NCI-H510A treated with DMSO at 0.1 percent for 48 hours (cell line): ENCODE data around the gene TXNDC12.

Experiments
- DNase-seq: peaks from one replicate; lab custom pipeline; 2025; lab: John Stamatoyannopoulos, UW

The TXNDC12 gene

DNA sequence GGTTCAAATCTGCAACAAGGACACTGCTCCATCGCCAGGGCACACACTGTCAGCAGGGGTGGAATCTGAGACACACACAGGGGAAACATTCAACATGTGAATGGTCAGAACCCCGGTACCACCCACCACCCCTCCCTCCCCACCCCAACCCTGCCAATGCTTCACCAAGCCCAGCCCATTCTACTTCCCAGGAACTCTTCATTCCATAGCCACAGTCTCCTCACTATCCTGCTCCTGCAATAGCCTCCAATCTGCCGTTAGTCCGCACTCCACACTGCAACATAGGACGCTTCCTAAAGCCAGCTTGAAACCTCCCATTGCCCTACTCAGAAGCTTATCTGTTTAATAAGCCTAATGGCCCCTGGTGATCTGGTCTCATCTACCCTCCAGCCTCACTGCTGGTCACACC, 57.0 kb downstream of the TXNDC12 start:
- no peak for DNase-seq

DNA sequence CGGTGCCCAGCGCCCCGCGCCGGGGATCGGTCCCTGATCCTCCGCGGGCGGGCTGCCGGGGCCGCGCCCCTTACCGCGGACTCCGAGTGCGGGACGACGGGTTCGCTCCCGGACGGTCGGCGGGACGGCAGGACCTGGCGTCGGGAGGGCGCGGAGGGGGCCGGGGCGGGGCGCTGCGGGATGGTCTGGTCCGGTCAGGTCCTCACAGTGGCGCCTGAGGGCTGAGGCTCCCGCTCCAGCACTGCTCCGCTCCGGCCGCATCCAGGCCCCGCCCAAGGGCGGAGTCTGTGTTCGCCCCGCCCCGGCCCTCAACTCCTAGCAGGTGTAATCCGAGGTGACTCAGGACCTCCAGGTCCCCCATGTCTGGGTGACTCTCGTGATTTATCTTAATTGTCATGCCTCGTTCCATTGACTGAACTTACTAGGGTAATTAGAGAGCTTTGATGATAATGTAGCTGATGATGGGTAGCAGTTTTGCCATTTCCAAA, 64.5 kb downstream of the TXNDC12 start, which contains the start of gene RAB3B:
Gene RAB3B, minus strand, starts transcription at position 223 of the 488 bp plus-strand sequence. CDS start 13,583 bp downstream, outside the sequence.
- DNase-seq = peak; percentile 65

DNA sequence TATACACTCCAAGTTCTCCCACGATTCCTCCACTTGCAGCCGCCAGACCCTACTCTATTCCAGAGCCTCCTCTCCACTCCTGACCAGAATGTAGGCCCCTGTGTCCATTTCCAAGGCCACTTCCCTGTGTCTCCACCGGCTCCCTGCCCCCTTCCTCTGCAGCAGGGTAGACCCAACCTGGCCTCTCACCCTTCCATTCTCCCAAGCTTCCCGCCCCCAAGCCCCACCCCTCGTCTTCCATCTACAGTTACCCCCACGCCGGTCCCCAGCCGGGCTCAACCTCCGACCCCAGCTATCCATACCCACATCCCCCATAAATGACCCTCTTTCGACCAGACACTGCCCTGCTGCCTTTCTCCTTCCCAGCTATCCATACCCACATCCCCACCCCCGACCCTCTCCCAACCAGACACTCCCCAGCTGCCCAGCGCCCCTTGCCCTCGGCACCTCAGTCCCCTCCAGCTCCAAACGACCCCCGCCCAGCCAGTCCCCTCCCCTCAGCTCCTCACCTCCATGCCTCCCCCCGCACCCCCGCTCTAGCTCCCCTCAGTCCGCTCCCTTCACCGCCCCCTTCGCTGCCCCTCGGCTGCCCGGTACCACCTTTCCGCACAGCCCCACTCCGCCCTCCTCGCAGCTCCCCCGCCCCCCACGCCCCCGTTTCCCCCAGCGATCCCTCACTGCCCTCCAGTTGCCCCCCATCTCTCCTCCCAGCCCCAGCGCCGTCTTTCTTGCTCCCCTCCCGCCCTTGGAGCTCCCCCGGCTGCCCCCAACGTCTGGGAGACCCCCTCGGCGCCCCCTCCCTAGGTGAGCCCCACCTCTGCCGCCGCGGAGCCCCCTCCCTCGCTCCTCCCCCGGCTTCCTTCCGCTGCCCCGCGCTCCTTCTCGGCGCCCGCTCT, 65.2 kb downstream of the TXNDC12 start:
- no peak for DNase-seq

DNA sequence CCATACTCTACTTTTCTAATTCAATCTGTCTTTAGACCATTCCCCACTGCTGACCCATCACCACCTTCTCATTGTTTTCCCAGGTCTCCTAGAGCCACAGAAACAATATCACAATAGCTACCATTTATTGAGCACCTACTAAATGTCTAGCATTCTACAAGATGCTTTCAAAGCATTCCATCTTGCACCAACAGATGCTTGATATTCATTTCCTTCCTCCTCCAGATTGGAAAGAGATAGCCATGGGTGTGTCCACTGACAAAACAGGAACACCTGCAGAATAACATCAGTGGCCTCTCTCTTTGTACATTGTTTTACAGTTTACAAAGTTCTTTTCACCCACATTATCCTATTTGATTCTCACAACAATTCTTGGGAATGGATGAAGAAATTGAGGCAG, 66.7 kb downstream of the TXNDC12 start:
- no peak for DNase-seq

DNA sequence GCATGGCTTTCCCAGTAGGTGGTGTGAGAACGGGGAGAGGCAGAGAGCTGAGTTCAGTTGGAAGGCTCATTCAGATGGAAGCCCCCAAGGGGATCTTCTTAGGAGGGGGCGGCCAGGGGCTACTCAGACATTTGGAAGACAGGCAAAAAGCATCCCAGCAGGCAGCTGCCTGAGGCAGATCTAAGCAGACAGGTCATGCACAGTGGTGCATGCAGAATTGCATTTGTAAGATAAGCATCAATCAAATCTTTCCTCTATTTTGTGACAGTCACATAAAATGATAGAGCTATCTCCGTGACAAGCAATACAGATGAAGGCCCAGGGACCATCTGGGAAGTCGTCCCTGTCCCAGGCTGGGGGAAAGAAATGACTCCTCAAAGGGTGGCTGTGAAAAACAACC, 68.3 kb downstream of the TXNDC12 start:
- no peak for DNase-seq

DNA sequence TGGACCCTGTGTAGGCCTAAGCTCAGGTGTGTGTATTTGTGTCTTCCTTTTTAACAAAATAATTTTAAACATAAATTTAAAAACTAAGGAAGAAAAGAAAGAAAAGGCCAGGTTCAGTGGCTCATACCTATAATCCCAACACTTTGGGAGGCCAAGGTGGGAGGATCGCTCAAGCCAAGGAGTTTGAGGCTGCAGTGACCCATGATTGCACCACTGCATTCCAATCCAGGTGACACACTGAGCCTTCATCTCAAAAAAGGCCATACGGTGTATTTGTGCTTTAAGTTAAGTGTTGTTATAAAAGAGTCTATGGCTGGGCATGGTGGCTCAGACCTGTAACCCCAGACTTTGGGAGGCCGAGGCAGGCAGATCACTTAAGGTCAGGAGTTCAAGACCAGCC, 72.8 kb downstream of the TXNDC12 start:
- DNase-seq = no peak

DNA sequence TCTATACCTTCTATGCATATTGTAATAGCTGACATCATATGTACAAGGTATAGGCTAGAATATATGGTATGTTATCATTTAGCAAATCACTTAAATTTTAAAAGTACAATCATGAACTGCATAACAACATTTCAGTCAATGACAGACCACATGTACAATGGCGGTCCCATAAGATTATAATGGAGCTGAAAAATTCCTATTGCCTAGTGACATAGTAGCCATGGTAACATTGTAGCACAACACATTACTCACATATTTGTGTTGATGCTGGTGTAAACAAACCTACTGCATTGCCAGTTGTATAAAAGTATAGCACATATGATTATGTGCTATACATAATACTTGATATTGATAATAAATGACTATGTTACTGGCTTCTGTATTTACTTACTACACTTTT, 73.4 kb downstream of the TXNDC12 start:
- DNase-seq = no peak

DNA sequence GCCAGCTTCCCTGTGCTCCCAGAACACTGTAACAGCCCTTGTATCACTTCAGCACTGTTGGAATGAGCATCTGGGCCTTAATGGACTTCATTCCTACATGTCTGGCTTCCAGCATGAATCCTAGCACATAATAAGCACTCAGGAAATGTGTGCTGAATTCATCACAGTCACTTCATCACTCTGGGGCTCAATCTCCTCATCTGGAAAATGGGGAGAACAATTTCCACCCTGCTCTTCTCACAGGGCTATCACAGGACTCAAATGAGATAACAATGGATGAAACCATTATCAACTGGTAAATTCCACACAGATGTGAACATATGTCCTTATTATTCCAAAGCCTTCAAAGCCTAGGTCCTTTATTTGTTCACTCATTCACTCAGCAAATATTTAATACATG, 76.9 kb downstream of the TXNDC12 start:
- no peak for DNase-seq

DNA sequence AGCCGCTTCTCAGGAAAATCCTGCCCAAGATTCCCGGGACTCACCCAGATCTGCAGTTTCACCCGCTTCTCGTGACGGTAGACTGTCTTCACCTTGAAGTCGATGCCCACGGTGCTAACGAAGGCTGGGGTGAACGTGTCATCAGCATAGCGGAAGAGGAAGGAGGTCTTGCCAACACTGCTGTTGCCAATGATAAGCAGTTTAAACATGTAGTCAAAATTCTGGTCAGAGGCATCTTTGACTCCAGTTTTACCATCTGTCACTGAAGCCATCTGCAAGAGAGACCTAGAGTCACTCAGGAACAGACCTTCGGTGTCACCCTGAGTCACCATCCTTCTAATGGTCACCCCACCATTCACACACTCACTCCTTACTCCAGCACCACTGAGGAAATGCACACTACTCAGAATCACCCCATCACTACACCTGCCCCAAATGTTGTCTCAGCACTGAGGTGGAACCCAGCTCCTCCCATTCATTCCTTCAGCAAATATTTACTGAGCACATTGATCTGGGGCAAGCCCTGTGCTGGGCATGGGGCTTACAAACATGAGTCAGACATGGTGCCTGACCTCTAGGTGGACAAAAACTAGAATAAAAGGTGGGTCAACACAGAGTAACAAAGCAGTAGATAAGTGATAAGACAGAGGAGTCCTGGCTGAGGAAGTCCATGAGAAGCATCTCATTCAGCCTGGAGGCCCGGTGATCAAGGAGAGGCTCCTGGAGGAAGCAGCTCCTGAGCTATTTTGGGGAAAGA, 78.0 kb downstream of the TXNDC12 start:
- no peak for DNase-seq

DNA sequence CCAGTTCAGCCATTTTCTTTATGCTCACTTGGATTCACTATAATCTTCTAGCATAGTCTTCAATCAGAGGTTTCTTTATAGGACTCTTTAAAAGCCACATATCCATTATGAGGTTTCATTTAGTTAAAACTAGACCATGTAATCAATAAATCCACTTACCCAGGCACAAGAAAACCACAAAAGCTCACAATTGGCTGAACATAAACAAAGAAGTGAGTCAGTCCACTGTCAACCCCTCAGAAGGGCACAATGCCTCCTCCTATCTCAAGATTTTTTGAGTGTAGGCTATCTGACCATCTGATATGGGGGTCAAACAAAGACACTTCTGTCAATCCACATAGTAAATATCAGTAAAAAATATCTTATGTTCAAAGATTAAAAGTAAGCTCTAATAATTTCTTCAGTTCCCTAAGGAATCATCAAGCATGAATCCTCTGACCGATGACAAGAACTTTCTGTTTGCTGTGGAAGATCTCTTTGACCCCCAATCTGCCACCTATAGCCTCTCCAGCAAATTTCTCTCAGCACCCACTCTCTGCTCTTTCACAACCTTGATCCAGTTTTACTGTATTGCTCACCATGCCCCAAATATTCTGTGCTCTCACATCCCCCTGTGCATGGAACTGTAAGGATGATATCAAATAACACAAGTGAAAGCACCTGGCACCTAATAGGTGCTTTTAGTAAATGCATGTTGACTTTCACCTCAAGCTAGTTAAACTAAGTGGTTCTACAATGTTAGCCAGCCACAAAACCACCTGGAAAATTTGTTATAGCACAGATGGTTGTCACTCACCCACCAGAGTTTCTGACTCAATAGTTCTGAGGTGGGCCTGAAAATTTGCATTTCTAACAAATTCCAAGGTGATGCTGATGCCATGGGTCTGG, 81.2 kb downstream of the TXNDC12 start:
- DNase-seq = peak; percentile 82
